CD14-positive monocyte (primary cell): Measurements from ENCODE around the gene PRR36. TPM values are rescaled to one million over a fixed set of nuclear protein-coding genes. Genes with fewer than 3 reads are reported as not detected.

Experiments
- DNase-seq, 3 donors: peaks; one replicate each; pipeline ENCODE4 v3.0.0-alpha.2; 2011 to 2022
- H2AFZ ChIP-seq: 2 replicates; pipeline ENCODE4 v1.6.0; 2012; ENCODE audit warnings: mild to moderate bottlenecking, low read depth, low read length, inconsistent platforms; ENCODE audit not compliant: insufficient read depth, poor library complexity, severe bottlenecking
- H3K27ac ChIP-seq, 2 donors: 1 replicate in 1 of 2; 2 replicates in 1 of 2; pipeline ENCODE4 v1.5.1; 2012 to 2013; ENCODE audit warnings: low read length in 2 of 2, control low read depth in 1 of 2, inconsistent platforms in 1 of 2, low read depth in 1 of 2, mild to moderate bottlenecking in 1 of 2
- H3K27me3 ChIP-seq, 2 donors: one replicate each; pipeline versions ENCODE4 v1.6.0 to v1.6.1; 2011 to 2013; ENCODE audit warnings: low read length in 2 of 2; ENCODE audit not compliant: control insufficient read depth in 2 of 2, insufficient read depth in 2 of 2
- H3K36me3 ChIP-seq, 2 donors: replicated peaks in 1 of 2; 1 replicate in 1 of 2; 2 replicates in 1 of 2; pipeline versions ENCODE4 v1.5.1 to v1.6.1; 2012 to 2013; ENCODE audit warnings: low read length in 2 of 2, control low read depth in 1 of 2, inconsistent platforms in 1 of 2, mild to moderate bottlenecking in 1 of 2; ENCODE audit not compliant: insufficient read depth in 2 of 2, control insufficient read depth in 1 of 2
- H3K4me1 ChIP-seq, 2 donors: 1 replicate in 1 of 2; 2 replicates in 1 of 2; pipeline versions ENCODE4 v1.5.1 to v1.6.1; 2012 to 2013; ENCODE audit warnings: low read length in 2 of 2, control low read depth in 1 of 2, inconsistent platforms in 1 of 2, mild to moderate bottlenecking in 1 of 2, moderate library complexity in 1 of 2; ENCODE audit not compliant: insufficient read depth in 2 of 2, control insufficient read depth in 1 of 2
- H3K4me2 ChIP-seq: replicated peaks from 2 replicates; pipeline ENCODE3; 2012; ENCODE audit warnings: low read length, moderate library complexity, mild to moderate bottlenecking; ENCODE audit not compliant: poor library complexity, severe bottlenecking; ENCODE audit errors: extremely low read depth
- H3K4me3 ChIP-seq, 3 experiments: fragments of 200-600 bp in 1 of 3; sonication (generic) in 1 of 3; replicated peaks in 1 of 3; 1 replicate in 2 of 3; 2 replicates in 1 of 3; pipeline ENCODE4 v1.5.1; 2011 to 2013; ENCODE audit warnings: low read length in 3 of 3, mild to moderate bottlenecking in 3 of 3, control low read depth in 2 of 3, low read depth in 2 of 3, inconsistent platforms in 1 of 3, moderate library complexity in 1 of 3
- H3K79me2 ChIP-seq: 2 replicates; pipeline ENCODE4 v1.6.0; 2012; ENCODE audit warnings: mild to moderate bottlenecking, control low read depth, inconsistent platforms, low read length, moderate library complexity; ENCODE audit not compliant: insufficient read depth
- H3K9ac ChIP-seq: 2 replicates; pipeline ENCODE4 v1.6.0; 2017; ENCODE audit warnings: low read length, mild to moderate bottlenecking; ENCODE audit not compliant: insufficient read depth, poor library complexity, severe bottlenecking
- H3K9me3 ChIP-seq, 2 donors: replicated peaks in 1 of 2; 1 replicate in 1 of 2; 2 replicates in 1 of 2; pipeline versions ENCODE4 v1.5.1 to v1.6.1; 2012 to 2013; ENCODE audit warnings: low read length in 2 of 2, control low read depth in 1 of 2; ENCODE audit not compliant: control insufficient read depth in 1 of 2, insufficient read depth in 1 of 2
- H4K20me1 ChIP-seq: 2 replicates; pipeline ENCODE4 v1.6.0; 2012; ENCODE audit warnings: mild to moderate bottlenecking, low read length, control low read depth, moderate library complexity; ENCODE audit not compliant: insufficient read depth
- H3K27ac Mint-ChIP-seq, 7 donors: one replicate each; pipeline ENCODE4 v1.8.0; 2020; ENCODE audit warnings: mild to moderate bottlenecking in 7 of 7, mixed read lengths in 7 of 7, moderate library complexity in 6 of 7, inconsistent platforms in 2 of 7
- H3K27me3 Mint-ChIP-seq, 3 donors: one replicate each; pipeline ENCODE4 v1.8.0; 2021 to 2022; ENCODE audit warnings: low read depth in 3 of 3, mild to moderate bottlenecking in 3 of 3, mixed read lengths in 3 of 3, moderate library complexity in 3 of 3, inconsistent platforms in 1 of 3
- H3K36me3 Mint-ChIP-seq, 2 donors: one replicate each; pipeline ENCODE4 v1.8.0; 2020; ENCODE audit warnings: mixed read lengths in 2 of 2, inconsistent platforms in 1 of 2, mild to moderate bottlenecking in 1 of 2
- H3K4me1 Mint-ChIP-seq: one replicate; pipeline ENCODE4 v1.8.0; 2020; ENCODE audit warnings: mild to moderate bottlenecking, mixed read lengths
- H3K4me3 Mint-ChIP-seq, 2 donors: one replicate each; pipeline ENCODE4 v1.8.0; 2020; ENCODE audit warnings: mild to moderate bottlenecking in 2 of 2, mixed read lengths in 2 of 2, moderate library complexity in 1 of 2
- H3K9me3 Mint-ChIP-seq, 7 donors: one replicate each; pipeline ENCODE4 v1.8.0; 2020 to 2022; ENCODE audit warnings: mixed read lengths in 7 of 7, mild to moderate bottlenecking in 6 of 7, moderate library complexity in 6 of 7, inconsistent platforms in 2 of 7
- CTCF ChIP-seq: fragments of 200-600 bp; IDR thresholded peaks from one replicate; pipeline ENCODE4 v1.8.0; 2022; ENCODE audit warnings: antibody characterized with exemption, mild to moderate bottlenecking
- WGBS: methylation state at CpG from one replicate; pipeline ENCODE4 v1.1.5; 2013; ENCODE audit warnings: missing lambda C conversion rate; ENCODE audit not compliant: insufficient coverage; 5-methylcytosine and 5-hydroxymethylcytosine counted together
- intact Hi-C, 2 donors: fragments of 100-400 bp; cut with micrococcal nuclease; formaldehyde crosslinking; loops; one replicate each; pipeline versions ENCODE4 v1.15.0 to v1.15.1; 2023
- polyA plus RNA-seq, 3 donors: library from polyadenylated mRNA; depleted of rRNA in 1 of 3; unstranded in 2 of 3; stranded (reverse) in 1 of 3; fragments of 300-500 nt in 2 of 3; fragments of >200 nt in 1 of 3; fragmentation: Illumina TruSeq in 2 of 3; gene quantifications; 1 replicate in 2 of 3; 2 replicates in 1 of 3; pipeline ENCODE4 v1.2.3, GENCODE V29; 2012 to 2021

The PRR36 gene
- polyA plus RNA-seq, 3 donors = not detected

DNA sequence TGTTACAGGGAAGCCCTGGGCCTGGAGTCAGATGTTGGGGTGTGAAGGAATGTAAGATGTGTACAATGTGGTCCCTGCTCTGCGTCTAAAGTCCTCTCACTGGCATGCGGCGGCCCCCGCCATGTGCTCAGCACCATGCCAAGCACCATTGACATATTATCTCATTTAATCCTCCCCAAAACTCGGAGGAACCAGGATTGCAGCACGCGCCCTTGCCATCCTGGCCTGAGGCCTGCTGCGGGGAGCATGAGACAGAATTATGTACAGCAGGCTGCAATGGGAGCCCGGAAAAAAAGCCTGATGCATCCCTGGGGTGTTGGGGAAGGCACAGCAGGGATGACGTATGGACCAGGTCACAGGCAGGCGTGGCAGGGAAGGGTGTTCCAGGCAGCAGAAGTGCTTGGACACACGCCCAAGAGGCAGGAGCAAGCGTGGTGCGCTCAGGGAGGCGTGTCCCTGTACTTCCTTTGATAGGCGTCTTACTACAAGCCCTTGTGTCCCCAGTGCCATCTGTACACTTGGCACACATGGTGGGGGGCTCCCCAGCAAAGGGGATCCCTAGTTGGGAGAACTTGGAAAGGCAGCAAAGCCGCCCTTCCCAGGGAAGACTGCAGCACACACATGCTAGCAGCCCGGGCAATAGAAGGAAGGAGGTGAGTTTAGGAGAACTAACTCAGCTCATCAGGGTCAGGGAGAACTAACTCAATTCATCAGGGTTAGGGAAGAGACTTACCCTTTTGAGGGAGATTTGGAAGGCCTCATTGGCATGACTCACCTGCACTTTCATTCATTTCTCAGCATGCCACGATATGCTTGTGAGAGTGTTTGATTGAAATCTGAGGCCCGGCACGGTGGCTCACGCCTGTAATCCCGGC lies 40.7 kb downstream of the PRR36 start:
- Histone ChIP-seq H3K4me1 (peaks cover 15 to 22% of the 10 kb centered on the region in 2 donors), H3K27ac (no peak overlapping the region), H2AFZ (no peak overlapping the region), H3K79me2 (peaks cover 5% of the 10 kb centered on the region), H4K20me1 (no peaks in the 10 kb centered on the region), H3K4me2 (no peak overlapping the region), H3K9me3 (no peaks in the 10 kb centered on the region), H3K27me3 (no peaks in the 10 kb centered on the region), H3K36me3 (no peaks in the 10 kb centered on the region), H3K4me3 (no peak overlapping the region), H3K9ac (no peak overlapping the region)
- H3K36me3 Mint-ChIP-seq = peaks cover 0 to under 1% of the 10 kb centered on the region in 2 donors
- no peak for DNase-seq
- peaks cover 2 to 11% (median 6%) of the 10 kb centered on the region in 3 donors for H3K27me3 Mint-ChIP-seq
- H3K4me1 Mint-ChIP-seq = peaks cover 25% of the 10 kb centered on the region
- peaks cover 0 to 4% (median 0%) of the 10 kb centered on the region in 7 donors for H3K9me3 Mint-ChIP-seq
- TF ChIP-seq CTCF = no peak
- peak overlapping the region in 1 of 7 donors; percentile 61 for H3K27ac Mint-ChIP-seq
- intact Hi-C loops = no loop called here
- 78% methylated on average over 12 of the region's 23 CpGs for WGBS
- no peak overlapping the region for H3K4me3 Mint-ChIP-seq

- Histone ChIP-seq H3K27ac (no peak overlapping the region), H2AFZ (no peak overlapping the region), H3K79me2 (peaks cover 5% of the 10 kb centered on the region), H3K36me3 (no peaks in the 10 kb centered on the region), H3K9me3 (no peaks in the 10 kb centered on the region), H3K4me3 (no peak overlapping the region), H3K27me3 (peaks cover 0 to under 1% of the 10 kb centered on the region in 2 donors), H4K20me1 (no peaks in the 10 kb centered on the region), H3K4me2 (no peak overlapping the region), H3K9ac (no peak overlapping the region), H3K4me1 (peaks cover 15 to 22% of the 10 kb centered on the region in 2 donors)
- peaks cover 25% of the 10 kb centered on the region for H3K4me1 Mint-ChIP-seq
- peaks cover 6 to 11% (median 7%) of the 10 kb centered on the region in 3 donors for H3K27me3 Mint-ChIP-seq
- DNase-seq = no peak
- no peaks in the 10 kb centered on the region for H3K36me3 Mint-ChIP-seq
- TF ChIP-seq CTCF = no peak
- 79% methylated on average over 7 of the region's 12 CpGs for WGBS
- no peak overlapping the region for H3K27ac Mint-ChIP-seq
- peaks cover 0 to 4% (median 0%) of the 10 kb centered on the region in 7 donors for H3K9me3 Mint-ChIP-seq
- no peak overlapping the region for H3K4me3 Mint-ChIP-seq
- intact Hi-C loops = no loop called here
These were observed 41.4 kb downstream of the PRR36 start for GRCh38 chr19:7832781-7833180.
